D721Med (cell line): ENCODE results near the gene TGFBI.

Experiments used
- DNase-seq: peaks from one replicate; pipeline ENCODE4 v3.0.0; 2011; ENCODE audit warnings: low spot score; ENCODE audit not compliant: insufficient read length
- FAIRE-seq: peaks from 2 replicates; lab custom pipeline; 2011; peaks lifted over from hg19 to GRCh38; lab: Jason Lieb, UNC
- CTCF ChIP-seq: IDR thresholded peaks from 2 replicates; pipeline ENCODE4 v1.5.1; 2012; ENCODE audit warnings: mild to moderate bottlenecking, control low read depth; ENCODE audit not compliant: insufficient read depth; ENCODE audit errors: missing control alignments

The TGFBI gene

GRCh38 chr5:136012041-136012804 is 16.6 kb upstream of the TGFBI start:
- no peak for DNase-seq

GRCh38 chr5:136013559-136013958 is 15.2 kb upstream of the TGFBI start:
- DNase-seq = no peak
- FAIRE-seq = no peak
- no peak for TF ChIP-seq CTCF

More at GRCh38 chr5:136012041-136012804, 16.6 kb upstream of the TGFBI start:
- no peak for TF ChIP-seq CTCF
- FAIRE-seq = no peak

GRCh38 chr5:136014049-136015002 is 14.5 kb upstream of the TGFBI start:
- TF ChIP-seq CTCF = no peak
- DNase-seq (peak; percentile 54), FAIRE-seq (no peak)

- FAIRE-seq = no peak
- TF ChIP-seq CTCF = no peak
- DNase-seq = no peak
Observed at GRCh38 chr5:136015003-136015375, 13.8 kb upstream of the TGFBI start.

GRCh38 chr5:136015966-136016650 is 12.7 kb upstream of the TGFBI start:
- DNase-seq (no peak), FAIRE-seq (no peak)
- no peak for TF ChIP-seq CTCF

- no peak for DNase-seq
- no peak for TF ChIP-seq CTCF
- FAIRE-seq = no peak
Observed at GRCh38 chr5:136016945-136017530, 11.8 kb upstream of the TGFBI start.
